ENCODE results near the gene MLX.
"Not testable (repeated sequence)": the region's sequence is repeated elsewhere in the genome, so short reads cannot be mapped to it uniquely, and the experiment has no call there.

Gene MLX

DNA sequence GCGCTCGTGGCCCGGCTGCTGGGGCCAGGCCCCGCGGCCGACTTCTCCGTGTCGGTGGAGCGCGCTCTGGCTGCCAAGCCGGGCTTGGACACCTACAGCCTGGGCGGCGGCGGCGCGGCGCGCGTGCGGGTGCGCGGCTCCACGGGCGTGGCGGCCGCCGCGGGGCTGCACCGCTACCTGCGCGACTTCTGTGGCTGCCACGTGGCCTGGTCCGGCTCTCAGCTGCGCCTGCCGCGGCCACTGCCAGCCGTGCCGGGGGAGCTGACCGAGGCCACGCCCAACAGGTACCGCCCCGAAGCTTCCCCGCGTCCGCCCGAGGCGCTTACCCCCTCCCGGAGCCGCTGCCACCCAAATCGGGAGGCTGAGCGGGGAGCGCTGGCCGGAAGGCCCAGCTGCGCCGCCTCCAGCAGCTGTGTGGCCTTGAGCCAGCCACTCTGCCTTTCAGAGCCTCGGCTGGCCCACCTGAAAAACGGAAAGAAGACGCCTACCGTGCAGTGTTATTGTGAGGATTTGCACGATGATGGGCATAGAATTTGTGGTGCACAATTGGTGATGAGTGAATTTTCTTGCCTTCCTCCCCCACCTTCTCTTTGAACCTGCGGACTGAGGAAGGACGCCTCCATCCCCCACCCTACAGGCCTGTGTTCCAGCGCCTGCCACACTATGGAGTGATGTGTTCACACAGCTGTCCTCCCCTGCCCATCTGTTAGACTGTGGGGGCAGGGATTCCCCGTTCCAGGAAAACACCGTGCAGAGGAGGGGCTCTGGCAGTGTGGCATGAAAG lies 30.3 kb upstream of the MLX start:
- peak in 3 of 4 experiments; percentile 34 to 60 (median 43) for DNase-seq

DNA sequence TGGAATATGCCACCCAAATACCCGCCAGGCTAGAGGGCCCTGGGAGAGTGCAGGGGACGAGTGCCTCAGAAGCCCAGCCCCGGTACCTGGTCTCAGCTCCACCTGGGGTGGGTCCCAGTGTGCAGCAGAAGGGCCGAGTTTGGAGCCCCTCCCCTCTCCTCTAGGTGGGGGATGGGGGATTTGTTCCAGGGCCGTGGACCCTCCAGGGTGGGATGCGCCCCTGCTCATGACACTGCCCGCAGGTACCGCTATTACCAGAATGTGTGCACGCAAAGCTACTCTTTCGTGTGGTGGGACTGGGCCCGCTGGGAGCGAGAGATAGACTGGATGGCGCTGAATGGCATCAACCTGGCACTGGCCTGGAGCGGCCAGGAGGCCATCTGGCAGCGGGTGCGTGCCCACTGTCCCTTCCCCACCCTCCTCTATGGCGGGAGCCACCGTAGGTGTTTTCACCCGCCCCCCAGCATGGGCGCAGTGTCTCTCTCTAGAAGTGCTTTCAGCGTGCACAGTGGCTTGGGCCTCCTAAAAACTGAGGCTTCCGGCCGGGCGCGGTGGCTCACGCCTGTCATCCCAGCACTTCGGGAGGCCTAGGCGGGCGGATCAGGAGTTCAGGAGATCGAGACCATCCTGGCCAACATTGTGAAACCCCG lies 29.6 kb upstream of the MLX start:
- DNase-seq, result no peak

DNA sequence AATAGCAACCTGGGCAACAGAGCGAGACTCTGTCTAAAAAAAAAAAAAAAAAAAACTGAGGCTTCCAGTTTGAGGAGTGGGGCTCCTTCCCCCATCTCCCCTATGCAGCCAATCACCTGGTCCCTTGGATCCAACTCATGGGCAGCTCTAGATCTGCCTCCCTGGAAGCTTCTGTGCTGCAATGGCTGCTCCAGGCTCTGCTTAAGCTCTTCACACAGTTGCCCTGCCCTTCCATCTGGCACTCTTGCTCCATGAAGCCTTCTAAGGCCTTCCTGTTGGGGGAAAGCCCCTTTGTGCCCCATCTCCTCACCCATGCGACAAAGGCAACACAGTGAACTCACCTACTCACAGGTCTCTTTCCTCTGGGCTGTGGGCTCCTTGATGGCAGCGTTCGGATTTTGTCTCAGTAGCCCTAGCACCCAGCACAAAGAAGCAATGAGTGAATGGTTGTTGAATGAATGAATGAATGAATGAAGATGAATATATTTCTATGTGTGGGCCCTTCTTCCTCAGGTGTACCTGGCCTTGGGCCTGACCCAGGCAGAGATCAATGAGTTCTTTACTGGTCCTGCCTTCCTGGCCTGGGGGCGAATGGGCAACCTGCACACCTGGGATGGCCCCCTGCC lies 29.0 kb upstream of the MLX start:
- no peak for DNase-seq

DNA sequence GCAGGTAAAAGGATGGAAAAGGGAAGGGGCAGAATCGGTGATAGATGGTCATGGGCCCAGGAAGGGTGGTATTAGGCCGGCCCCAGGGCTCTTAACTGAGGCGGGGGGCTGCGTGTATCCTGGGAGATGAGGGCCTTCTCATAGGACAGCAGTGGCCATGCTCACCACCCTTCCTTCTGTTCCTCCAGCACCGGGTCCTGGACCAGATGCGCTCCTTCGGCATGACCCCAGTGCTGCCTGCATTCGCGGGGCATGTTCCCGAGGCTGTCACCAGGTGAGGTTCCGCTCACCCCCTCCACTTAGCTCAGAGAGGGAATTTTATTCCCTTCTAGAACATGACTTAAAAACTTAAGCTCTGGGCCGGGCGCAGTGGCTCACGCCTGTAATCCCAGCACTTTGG lies 28.4 kb upstream of the MLX start:
- DNase-seq, result no peak

DNA sequence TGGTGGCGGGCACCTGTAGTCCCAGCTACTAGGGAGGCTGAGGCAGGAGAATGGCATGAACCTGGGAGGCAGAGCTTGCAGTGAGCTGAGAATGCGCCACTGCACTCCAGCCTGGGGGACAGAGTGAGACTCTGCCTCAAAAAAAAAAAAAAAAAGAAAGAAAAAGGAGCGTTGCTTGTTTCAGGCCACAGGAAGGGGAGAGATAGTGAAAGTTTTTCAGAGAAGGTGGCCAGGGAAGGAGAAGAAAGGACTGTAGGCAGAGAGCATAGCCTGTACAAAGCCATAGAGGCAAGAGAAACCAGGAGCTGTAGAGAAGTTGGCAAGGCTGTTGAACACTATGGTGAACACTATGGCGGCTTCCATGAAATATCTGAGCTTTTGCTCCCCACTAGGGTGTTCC lies 26.3 kb upstream of the MLX start:
- not testable (repeated sequence) for DNase-seq

DNA sequence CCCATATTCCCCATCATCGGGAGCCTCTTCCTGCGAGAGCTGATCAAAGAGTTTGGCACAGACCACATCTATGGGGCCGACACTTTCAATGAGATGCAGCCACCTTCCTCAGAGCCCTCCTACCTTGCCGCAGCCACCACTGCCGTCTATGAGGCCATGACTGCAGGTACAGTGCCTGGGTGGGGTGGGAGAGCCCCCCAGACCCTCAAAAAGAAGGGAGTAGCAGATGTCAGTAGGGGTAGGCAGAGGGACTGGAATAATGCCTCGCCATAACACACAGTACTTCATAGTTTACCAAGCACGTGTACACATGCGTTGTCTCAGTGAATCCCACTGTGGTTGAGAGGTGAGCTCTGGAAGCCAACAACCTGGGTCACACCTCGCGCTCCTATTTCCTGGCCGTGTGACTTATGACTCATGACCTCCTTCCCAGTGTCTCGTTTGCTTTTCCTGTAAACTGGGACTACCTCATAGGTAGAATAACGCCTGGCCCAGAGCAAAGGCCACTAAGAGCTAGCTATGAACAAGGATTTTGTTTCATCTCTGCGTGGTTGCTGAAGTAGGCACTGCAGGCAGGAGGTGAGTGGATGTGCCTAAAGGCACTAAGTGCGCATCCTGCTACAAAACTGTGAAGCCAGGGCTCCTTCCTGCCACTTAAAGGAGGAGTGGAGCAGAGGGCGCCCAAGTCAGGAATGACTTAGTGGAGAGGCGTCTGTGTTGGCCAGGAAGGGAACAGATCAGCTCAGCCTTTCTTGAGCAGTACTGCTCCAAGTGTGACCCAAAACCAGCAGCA lies 25.7 kb upstream of the MLX start:
- DNase-seq, result no peak

DNA sequence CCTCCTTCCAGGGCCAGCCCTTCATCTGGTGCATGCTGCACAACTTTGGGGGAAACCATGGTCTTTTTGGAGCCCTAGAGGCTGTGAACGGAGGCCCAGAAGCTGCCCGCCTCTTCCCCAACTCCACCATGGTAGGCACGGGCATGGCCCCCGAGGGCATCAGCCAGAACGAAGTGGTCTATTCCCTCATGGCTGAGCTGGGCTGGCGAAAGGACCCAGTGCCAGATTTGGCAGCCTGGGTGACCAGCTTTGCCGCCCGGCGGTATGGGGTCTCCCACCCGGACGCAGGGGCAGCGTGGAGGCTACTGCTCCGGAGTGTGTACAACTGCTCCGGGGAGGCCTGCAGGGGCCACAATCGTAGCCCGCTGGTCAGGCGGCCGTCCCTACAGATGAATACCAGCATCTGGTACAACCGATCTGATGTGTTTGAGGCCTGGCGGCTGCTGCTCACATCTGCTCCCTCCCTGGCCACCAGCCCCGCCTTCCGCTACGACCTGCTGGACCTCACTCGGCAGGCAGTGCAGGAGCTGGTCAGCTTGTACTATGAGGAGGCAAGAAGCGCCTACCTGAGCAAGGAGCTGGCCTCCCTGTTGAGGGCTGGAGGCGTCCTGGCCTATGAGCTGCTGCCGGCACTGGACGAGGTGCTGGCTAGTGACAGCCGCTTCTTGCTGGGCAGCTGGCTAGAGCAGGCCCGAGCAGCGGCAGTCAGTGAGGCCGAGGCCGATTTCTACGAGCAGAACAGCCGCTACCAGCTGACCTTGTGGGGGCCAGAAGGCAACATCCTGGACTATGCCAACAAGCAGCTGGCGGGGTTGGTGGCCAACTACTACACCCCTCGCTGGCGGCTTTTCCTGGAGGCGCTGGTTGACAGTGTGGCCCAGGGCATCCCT lies 23.5 kb upstream of the MLX start:
- DNase-seq, result no peak

DNA sequence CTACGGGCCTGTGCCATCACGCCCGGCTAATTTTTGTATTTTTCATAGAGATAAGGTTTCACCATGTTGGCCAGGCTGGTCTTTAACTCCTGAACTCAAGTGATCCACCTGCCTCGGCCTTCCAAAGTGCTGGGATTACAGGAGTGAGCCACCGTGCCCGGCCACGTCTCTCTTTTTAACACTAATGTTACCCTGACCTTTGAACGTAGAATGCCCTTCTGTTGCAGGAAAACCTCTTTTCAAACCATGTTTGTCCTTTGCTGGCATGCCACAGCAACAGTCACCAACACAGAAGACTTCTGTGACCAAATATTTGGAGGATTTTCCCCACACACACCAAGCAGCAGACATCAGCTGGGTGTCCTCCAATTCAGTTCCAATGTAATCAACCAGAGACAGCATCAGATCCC lies 22.0 kb upstream of the MLX start:
- DNase-seq, result no peak

DNA sequence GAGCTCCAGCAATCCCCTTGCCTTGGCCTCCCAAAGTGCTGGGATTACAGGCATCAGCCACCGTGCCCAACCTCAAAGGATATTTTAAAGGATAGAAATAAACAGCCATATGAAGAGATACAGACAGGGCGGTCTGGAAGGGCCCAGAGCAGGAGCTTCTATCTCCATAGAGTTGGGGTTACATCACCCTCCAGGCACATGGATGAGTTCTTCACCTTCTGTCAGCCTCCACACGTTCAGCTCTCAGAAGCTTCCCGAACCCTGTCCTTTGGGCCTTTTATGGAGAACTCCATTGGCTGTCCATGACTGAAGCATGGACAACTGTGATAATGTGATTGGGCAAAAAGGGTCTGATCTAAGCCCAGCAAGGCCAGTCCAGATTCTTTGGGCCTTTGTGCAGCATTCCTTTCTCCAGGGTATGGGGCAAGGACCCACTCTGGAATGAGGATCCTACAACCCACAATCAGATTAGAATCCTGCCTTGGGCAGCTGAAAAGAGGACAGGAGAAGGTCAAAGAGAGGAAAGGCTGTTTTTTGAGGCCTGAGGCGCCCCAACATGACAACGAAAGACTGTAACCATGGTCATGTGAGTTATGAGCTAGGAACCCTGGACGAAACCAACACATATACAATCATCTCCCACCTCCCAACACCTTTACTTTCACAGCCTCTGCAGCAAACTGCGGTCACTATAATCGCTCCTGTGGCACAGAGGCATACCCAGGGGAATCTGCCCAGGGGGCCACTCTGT lies 21.0 kb upstream of the MLX start:
- not testable (repeated sequence) for DNase-seq

DNA sequence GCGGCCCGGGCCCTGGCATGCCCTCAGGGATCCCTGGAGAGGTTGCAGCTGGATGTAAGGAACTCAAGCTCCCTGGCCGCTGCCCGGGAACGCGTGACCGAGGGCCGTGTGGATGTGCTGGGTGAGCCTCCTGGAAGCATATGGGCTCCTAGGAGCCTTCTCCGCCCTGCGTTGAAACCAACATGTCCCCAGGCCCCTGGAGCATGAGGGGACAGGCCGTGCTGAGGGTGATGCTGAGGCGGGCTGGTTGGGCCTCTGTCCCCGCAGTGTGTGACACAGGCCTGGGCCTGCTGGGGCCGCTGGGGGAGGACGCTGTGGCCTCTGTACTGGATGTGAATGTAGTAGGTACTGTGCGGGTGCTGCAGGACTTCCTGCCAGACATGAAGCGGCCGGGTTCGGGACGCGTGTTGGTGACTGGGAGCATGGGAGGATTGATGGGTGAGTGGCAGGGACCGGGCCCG lies 19.9 kb upstream of the MLX start:
- DNase-seq, result no peak

DNA sequence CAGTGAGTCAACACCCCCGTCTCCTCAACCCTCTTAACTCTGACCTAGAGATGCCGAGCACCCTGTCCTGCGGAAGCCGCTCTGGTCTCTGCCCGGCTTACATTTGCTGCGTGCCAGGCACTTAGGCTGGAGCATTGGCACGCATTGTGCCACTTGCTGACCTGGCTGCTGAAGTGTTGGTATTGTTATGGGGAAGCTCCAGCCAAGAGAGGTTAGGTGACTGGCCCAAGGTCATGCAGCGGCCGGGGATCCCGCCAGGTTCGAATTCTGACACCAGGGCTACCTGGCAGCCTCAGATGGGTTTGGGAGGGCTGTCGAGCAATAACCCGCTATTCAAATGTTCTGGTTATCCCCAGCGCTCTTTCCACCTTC lies 19.2 kb upstream of the MLX start:
- DNase-seq, result no peak

DNA sequence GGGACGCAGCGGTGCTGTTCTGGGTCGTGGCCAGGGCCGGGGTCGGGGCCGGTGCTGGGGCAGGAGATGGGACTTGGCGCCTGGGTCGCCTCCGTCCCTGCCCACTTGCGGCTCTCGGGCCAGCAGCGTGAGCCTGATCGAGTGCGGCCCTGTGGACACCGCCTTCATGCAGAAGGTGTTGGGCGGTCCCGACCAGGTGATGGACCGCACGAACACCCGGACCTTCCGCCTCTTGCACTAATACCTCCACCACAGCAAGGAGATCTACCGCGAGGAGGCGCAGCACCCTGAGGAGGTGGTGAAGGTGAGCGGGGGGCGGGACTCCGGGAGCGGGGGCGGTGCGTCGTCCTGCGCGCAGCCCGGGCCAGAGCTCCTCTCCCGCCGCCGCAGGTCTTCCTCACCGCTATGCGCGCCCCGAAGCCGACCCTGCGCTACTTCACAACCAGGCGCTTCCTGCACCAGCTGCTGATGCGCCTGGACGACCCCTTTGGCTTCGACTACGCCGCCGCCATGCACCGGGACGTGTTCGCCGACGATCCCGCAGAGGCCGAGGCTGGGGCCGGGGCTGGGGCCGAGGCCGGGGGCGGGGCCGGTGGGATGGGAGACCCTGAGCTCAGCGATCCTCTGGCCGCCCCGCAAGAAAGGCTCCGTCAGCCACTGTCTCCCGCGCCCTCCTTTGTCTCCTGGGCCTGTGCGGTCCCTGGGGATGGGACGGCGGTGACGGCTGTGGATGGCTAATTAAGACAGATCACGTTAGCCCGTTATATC lies 18.6 kb upstream of the MLX start:
- peak; percentile 29 to 77 (median 54) for DNase-seq

DNA sequence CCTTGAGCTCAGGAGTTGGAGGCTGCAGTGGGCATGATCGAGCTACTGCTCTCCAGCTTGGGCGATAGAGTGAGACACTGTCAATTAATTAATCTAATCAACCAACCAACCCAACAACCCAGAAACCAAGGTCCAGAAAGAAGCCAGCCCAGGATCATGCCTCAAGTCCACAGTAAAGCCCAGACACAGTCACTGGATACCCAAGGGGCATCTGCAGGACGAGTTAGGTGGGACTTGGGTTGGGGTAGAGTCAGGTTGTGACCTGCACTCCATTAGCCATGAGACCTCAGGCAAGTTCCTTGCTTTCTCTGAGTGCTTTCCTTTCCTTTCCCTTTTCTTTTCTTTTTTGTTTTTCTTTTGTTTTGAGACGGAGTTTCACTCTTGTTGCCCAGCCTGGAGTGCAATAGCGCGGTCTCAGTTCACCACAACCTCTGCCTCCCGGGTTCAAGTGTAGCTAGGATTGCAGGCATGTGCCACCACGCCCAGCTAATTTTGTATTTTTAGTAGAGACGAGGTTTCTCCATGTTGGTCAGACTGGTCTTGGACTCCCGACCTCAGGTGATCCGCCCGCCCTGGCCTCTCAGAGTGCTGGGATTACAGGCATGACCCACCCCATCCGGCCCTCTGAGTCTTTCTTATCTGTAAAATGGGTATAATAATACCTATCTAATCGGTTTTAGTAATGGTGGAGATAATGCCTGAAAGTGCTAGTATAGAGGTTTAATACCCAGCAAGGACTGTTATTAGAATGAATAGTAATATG lies 17.7 kb upstream of the MLX start:
- DNase-seq, result no peak

DNA sequence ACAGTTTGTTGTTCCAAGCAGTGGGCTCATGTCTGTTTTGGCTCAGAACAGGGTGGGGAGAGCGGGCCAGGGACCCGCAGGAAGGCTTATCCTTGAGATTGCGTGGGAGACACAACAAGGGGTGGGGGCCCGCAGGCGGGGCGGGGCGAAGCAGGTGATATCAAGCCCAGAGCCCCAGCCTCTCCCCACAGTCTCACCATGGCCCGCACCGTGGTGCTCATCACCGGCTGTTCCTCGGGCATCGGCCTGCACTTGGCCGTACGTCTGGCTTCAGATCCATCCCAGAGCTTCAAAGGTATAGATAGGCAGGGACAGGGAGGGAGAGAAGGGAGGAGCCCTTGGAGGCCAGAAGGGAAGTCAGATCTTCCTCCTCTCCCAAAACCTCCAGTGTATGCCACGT lies 14.2 kb upstream of the MLX start, which contains the start of gene HSD17B1:
TSS of gene HSD17B1 (plus strand) at position 188 of the 400 bp plus-strand sequence. CDS start at position 199, 11 bp downstream.
- not testable (repeated sequence) for DNase-seq

DNA sequence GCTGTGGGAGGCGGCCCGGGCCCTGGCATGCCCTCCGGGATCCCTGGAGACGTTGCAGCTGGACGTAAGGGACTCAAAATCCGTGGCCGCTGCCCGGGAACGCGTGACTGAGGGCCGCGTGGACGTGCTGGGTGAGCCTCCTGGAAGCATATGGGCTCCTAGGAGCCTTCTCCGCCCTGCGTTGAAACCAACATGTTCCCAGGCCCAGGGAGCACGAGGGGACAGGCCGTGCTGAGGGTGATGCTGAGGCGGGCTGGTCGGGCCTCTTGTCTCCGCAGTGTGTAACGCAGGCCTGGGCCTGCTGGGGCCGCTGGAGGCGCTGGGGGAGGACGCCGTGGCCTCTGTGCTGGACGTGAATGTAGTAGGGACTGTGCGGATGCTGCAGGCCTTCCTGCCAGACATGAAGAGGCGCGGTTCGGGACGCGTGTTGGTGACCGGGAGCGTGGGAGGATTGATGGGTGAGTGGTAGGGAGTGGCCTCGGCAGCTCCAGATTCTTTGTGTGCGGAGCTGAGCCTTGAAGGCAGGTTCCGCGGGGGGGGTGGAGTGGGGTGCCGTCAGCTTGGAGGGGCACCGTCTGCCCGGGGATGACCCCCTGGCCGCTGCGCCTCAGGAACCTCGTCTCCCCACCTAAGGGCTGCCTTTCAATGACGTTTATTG lies 13.6 kb upstream of the MLX start:
- DNase-seq, result no peak

DNA sequence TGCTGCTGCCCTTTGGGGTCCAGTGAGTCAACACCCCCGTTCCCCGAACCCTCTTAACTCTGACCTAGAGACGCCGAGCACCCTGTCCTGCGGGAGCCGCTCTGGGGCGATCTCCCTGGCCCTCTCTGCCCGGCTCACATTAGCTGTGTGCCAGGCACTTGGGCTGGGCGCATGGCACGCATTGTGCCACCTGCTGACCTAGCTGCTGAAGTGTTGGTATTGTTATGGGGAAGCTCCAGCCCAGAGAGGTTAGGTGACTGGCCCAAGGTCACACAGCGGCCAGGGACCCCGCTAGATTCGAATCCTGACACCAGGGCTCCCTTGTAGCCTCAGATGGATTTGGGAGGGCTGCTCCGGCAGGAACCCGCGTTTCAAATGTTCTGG lies 13.0 kb upstream of the MLX start:
- no peak for DNase-seq

DNA sequence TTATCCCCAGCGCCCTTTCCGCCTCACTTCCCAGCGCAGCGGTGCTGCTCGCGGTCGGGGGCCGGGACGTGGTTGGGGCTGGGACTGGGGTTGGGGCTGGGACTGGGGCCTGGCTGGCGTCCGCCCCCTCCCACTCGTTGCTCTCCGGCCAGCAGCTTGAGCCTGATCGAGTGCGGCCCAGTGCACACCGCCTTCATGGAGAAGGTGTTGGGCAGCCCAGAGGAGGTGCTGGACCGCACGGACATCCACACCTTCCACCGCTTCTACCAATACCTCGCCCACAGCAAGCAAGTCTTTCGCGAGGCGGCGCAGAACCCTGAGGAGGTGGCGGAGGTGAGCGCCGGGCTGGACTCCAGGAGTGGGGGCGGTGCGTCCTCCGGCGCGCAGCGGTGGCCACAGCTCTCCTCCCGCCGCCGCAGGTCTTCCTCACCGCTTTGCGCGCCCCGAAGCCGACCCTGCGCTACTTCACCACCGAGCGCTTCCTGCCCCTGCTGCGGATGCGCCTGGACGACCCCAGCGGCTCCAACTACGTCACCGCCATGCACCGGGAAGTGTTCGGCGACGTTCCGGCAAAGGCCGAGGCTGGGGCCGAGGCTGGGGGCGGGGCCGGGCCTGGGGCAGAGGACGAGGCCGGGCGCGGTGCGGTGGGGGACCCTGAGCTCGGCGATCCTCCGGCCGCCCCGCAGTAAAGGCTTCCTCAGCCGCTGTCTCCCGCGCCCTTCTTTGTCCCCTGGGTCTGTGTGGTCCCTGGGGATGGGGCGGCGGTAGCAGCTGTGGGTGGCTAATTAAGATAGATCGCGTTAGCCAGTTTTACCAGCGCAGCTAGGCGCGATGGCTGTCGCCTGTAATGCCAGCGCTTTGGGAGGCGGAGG lies 12.4 kb upstream of the MLX start:
- DNase-seq, result peak in 3 of 4 experiments; percentile 21 to 58 (median 42)

DNA sequence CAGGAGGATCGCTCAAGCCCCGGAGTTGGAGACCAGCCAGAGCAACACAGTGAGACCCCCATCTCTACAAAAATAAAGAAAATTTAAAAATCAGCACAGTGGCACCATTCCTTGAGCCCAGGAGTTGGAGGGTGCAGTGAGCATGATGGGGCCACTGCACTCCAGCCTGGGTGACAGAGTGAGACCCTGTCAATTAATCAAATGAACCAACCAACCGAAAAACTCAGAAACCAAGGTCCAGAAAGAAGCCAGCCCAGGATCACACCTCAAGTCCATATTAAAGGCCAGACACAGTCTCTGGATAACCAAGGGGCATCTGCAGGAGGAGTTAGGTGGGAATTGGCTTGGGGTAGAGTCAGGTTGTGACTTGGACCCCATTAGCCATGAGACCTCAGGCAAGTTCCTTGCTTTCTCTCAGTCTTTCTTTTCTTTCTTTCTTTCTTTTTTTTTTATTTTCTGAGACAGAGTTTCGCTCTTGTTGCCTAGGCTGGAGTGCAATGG lies 11.7 kb upstream of the MLX start:
- DNase-seq, result no peak
